SK-N-SH (cell line): ENCODE results near the gene SERPINB13. TPM values are rescaled to one million over a fixed set of nuclear protein-coding genes. Genes with fewer than 3 reads are reported as not detected.

Source experiments
- CTCF ChIA-PET: fragments of 300-600, 350-600 bp; formaldehyde crosslinking; extraction: SDS; loops from one replicate; lab custom pipeline; 2021; lab: Yijun Ruan, JAX
- POLR2A ChIA-PET: fragments of 350-600 bp; sonication (Branson Sonifier 250); formaldehyde crosslinking; extraction: SDS; loops from one replicate; lab custom pipeline; 2020; ENCODE audit warnings: antibody characterized with exemption, inconsistent platforms; lab: Yijun Ruan, JAX
- DNase-seq: peaks from one replicate; pipeline ENCODE4 v3.0.0; 2012
- H2AFZ ChIP-seq: fragments of 200-600 bp; sonication (generic); 2 replicates; pipeline ENCODE4 v1.8.1; 2016; ENCODE audit warnings: antibody characterized with exemption, mild to moderate bottlenecking, low read depth
- H3F3A ChIP-seq: fragments of 200-600 bp; sonication (generic); replicated peaks from 2 replicates; pipeline ENCODE3; 2016; ENCODE audit warnings: antibody characterized with exemption, mild to moderate bottlenecking; ENCODE audit not compliant: insufficient read depth
- H3K27ac ChIP-seq, 2 experiments: fragments of 200-500 bp in 1 of 2; fragments of 200-600 bp in 1 of 2; sonication (Bioruptor generic) in 1 of 2; sonication (generic), shearing (Covaris generic) in 1 of 2; 2 replicates each; pipeline versions ENCODE4 v1.5.1 to v1.6.1; 2014 to 2016; ENCODE audit warnings: low read depth in 2 of 2, inconsistent platforms in 1 of 2, low read length in 1 of 2, mild to moderate bottlenecking in 1 of 2, mixed read lengths in 1 of 2
- H3K27me3 ChIP-seq: fragments of 200-600 bp; sonication (generic), shearing (Covaris generic); 2 replicates; pipeline ENCODE4 v1.6.1; 2016; ENCODE audit warnings: mixed run types; ENCODE audit not compliant: insufficient read depth
- H3K36me3 ChIP-seq, 2 experiments: fragments of 200-500 bp in 1 of 2; fragments of 200-600 bp in 1 of 2; sonication (Bioruptor generic) in 1 of 2; sonication (generic) in 1 of 2; replicated peaks in 1 of 2; 2 replicates each; pipeline versions ENCODE3 to v1.5.1; 2014 to 2016; ENCODE audit warnings: low read length in 1 of 2, mild to moderate bottlenecking in 1 of 2; ENCODE audit not compliant: insufficient read depth in 2 of 2, control insufficient read depth in 1 of 2
- H3K4me1 ChIP-seq, 2 experiments: fragments of 200-500 bp in 1 of 2; fragments of 200-600 bp in 1 of 2; sonication (Bioruptor generic) in 1 of 2; sonication (generic), shearing (Covaris generic) in 1 of 2; 2 replicates each; pipeline versions ENCODE4 v1.5.1 to v1.6.1; 2014 to 2016; ENCODE audit warnings: low read depth in 1 of 2, low read length in 1 of 2, mixed run types in 1 of 2; ENCODE audit not compliant: insufficient read depth in 2 of 2, control insufficient read depth in 1 of 2
- H3K4me2 ChIP-seq: fragments of 200-600 bp; sonication (generic), shearing (Covaris generic); 2 replicates; pipeline ENCODE4 v1.6.1; 2017; ENCODE audit warnings: mixed run types
- H3K4me3 ChIP-seq, 2 experiments: fragments of 200-500 bp in 1 of 2; fragments of 200-600 bp in 1 of 2; sonication (Bioruptor generic) in 1 of 2; sonication (generic), shearing (Covaris generic) in 1 of 2; 2 replicates each; pipeline versions ENCODE4 v1.5.1 to v1.8.1; 2014 to 2016; ENCODE audit warnings: low read depth in 2 of 2, inconsistent platforms in 1 of 2, low read length in 1 of 2, mild to moderate bottlenecking in 1 of 2, mixed read lengths in 1 of 2, moderate library complexity in 1 of 2
- H3K79me2 ChIP-seq: fragments of 200-600 bp; sonication (generic); 2 replicates; pipeline ENCODE4 v1.8.1; 2017; ENCODE audit warnings: mild to moderate bottlenecking; ENCODE audit not compliant: insufficient read depth
- H3K9ac ChIP-seq: fragments of 200-600 bp; sonication (generic); 2 replicates; pipeline ENCODE4 v1.6.1; 2017; ENCODE audit warnings: mixed run types
- H3K9me2 ChIP-seq: fragments of 200-600 bp; sonication (generic); 2 replicates; pipeline ENCODE4 v1.6.1; 2017; ENCODE audit warnings: mixed run types
- H3K9me3 ChIP-seq: fragments of 200-600 bp; sonication (generic); 2 replicates; pipeline ENCODE4 v1.6.1; 2017; ENCODE audit warnings: mixed run types, mild to moderate bottlenecking, moderate library complexity
- H4K20me1 ChIP-seq: fragments of 200-600 bp; sonication (generic); 2 replicates; pipeline ENCODE4 v1.6.1; 2017; ENCODE audit warnings: mild to moderate bottlenecking, mixed run types; ENCODE audit not compliant: insufficient read depth
- CHD2 ChIP-seq: fragments of 150-350 bp; IDR thresholded peaks from 2 replicates; pipeline ENCODE4 v1.6.1; 2018; ENCODE audit warnings: low read length; ENCODE audit not compliant: partially characterized antibody
- ELF1 ChIP-seq: IDR thresholded peaks from 2 replicates; pipeline ENCODE4 v1.4.0; 2012
- EP300 ChIP-seq, 2 experiments: IDR thresholded peaks; 2 replicates each; pipeline versions ENCODE4 v1.4.0 to v1.6.1; 2012; ENCODE audit warnings: borderline replicate concordance in 1 of 2, low read depth in 1 of 2, low read length in 1 of 2
- EZH2phosphoT487 ChIP-seq: fragments of 200-600 bp; sonication (generic); IDR thresholded peaks from 2 replicates; pipeline ENCODE4 v1.6.1; 2017; ENCODE audit warnings: low read depth, mixed run types, mild to moderate bottlenecking, antibody characterized with exemption, moderate library complexity, borderline replicate concordance
- FOSL2 ChIP-seq: IDR thresholded peaks from 2 replicates; pipeline ENCODE4 v1.4.0; 2012; ENCODE audit warnings: low read depth, mild to moderate bottlenecking, moderate library complexity, borderline replicate concordance
- FOXM1 ChIP-seq: IDR thresholded peaks from 2 replicates; pipeline ENCODE4 v1.4.0; 2012; ENCODE audit warnings: low read depth, mild to moderate bottlenecking
- MEF2A ChIP-seq: IDR thresholded peaks from 2 replicates; pipeline ENCODE4 v1.4.0; 2012; ENCODE audit warnings: low read depth, borderline replicate concordance
- NFIC ChIP-seq: IDR thresholded peaks from 2 replicates; pipeline ENCODE4 v1.4.0; 2012; ENCODE audit warnings: borderline replicate concordance
- RCOR1 ChIP-seq: fragments of 150-350 bp; IDR thresholded peaks from 2 replicates; pipeline ENCODE4 v1.6.1; 2017; ENCODE audit warnings: antibody characterized with exemption, low read length
- RXRA ChIP-seq: IDR thresholded peaks from 2 replicates; pipeline ENCODE4 v1.4.0; 2012; ENCODE audit warnings: low read depth, mild to moderate bottlenecking, borderline replicate concordance
- SIN3A ChIP-seq: IDR thresholded peaks from 2 replicates; pipeline ENCODE4 v1.6.1; 2012; ENCODE audit warnings: low read depth, mild to moderate bottlenecking, low read length, moderate library complexity, borderline replicate concordance
- TCF12 ChIP-seq: IDR thresholded peaks from 2 replicates; pipeline ENCODE4 v1.4.0; 2012
- YY1 ChIP-seq: IDR thresholded peaks from 2 replicates; pipeline ENCODE4 v1.4.0; 2012; ENCODE audit warnings: low read depth, mild to moderate bottlenecking
- WGBS: methylation state at CpG from one replicate; pipeline ENCODE4 v1.1.6; 2017; ENCODE audit warnings: low lambda C conversion rate; 5-methylcytosine and 5-hydroxymethylcytosine counted together
- polyA plus RNA-seq, 3 experiments: library from polyadenylated mRNA; depleted of rRNA; stranded (reverse); fragments of >200 nt; gene quantifications; 2 replicates each; pipeline ENCODE4 v1.2.3, GENCODE V29; 2012
- TF ChIP-seq, protein P1 (sequence below): fragments of 200-600 bp; sonication (generic); IDR thresholded peaks from 2 replicates; pipeline ENCODE4 v1.6.1; 2017; ENCODE audit warnings: antibody characterized with exemption, mild to moderate bottlenecking, moderate library complexity
- TF ChIP-seq, protein P2 (sequence below): IDR thresholded peaks from 2 replicates; pipeline ENCODE4; 2012
- TF ChIP-seq, protein P3 (sequence below): IDR thresholded peaks from 2 replicates; pipeline ENCODE4 v1.4.0; 2012; ENCODE audit warnings: low read depth, borderline replicate concordance
- TF ChIP-seq, protein P4 (sequence below): IDR thresholded peaks from 2 replicates; pipeline ENCODE4 v1.4.0; 2012; ENCODE audit warnings: low read depth, borderline replicate concordance
- TF ChIP-seq, protein P5 (sequence below): IDR thresholded peaks from 2 replicates; pipeline ENCODE4 v1.6.1; 2012; ENCODE audit warnings: mild to moderate bottlenecking, low read depth, low read length, moderate library complexity

Gene SERPINB13
- polyA plus RNA-seq, 1 of the 3 experiments (the other 2 are of a cell fraction): not detected

DNA sequence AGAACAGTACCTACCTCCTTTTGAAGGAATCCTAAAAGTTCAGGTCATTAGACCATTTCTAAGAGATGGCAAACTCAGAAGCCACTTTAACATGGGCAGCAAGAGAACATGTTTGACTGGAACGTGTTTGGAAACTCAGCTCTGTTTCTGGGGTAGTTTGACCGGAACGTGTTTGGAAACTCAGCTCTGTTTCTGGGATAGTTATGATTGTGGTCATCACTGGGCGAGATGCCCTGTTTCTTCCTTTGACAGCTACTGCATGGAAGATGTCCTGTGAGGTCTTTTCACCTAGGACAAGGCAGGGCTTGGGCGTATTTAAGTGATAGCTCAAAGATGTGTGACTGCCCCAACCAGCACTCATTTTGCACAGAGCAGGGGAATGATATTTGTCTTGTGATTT, 19.9 kb upstream of the SERPINB13 start:
- CTCF ChIA-PET: interaction anchor here (0.6 to 5.1 kb wide), 3 partner anchors 11 to 551 kb away, joined by 3 to 28 read pairs (median 13); no protein-coding TSS in a partner anchor
- Histone ChIP-seq H3K4me1 (no peaks in the 10 kb centered on the region), H3K9ac (no peak overlapping the region), H3K4me2 (no peak overlapping the region), H3F3A (no peaks in the 10 kb centered on the region), H3K27me3 (peaks cover 16% of the 10 kb centered on the region; the same call in 1 of the 2 replicates), H4K20me1 (no peaks in the 10 kb centered on the region), H3K79me2 (no peaks in the 10 kb centered on the region), H3K4me3 (no peak overlapping the region), H2AFZ (no peak overlapping the region), H3K9me2 (peaks cover 3% of the 10 kb centered on the region; the same call in 1 of the 2 replicates), H3K27ac (no peak overlapping the region), H3K9me3 (no peaks in the 10 kb centered on the region), H3K36me3 (no peaks in the 10 kb centered on the region)
- 10% methylated on average over 5 of the region's 5 CpGs for WGBS
- POLR2A ChIA-PET: no interaction called here
- TF ChIP-seq, protein P1, sequence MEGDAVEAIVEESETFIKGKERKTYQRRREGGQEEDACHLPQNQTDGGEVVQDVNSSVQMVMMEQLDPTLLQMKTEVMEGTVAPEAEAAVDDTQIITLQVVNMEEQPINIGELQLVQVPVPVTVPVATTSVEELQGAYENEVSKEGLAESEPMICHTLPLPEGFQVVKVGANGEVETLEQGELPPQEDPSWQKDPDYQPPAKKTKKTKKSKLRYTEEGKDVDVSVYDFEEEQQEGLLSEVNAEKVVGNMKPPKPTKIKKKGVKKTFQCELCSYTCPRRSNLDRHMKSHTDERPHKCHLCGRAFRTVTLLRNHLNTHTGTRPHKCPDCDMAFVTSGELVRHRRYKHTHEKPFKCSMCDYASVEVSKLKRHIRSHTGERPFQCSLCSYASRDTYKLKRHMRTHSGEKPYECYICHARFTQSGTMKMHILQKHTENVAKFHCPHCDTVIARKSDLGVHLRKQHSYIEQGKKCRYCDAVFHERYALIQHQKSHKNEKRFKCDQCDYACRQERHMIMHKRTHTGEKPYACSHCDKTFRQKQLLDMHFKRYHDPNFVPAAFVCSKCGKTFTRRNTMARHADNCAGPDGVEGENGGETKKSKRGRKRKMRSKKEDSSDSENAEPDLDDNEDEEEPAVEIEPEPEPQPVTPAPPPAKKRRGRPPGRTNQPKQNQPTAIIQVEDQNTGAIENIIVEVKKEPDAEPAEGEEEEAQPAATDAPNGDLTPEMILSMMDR: no peak
- no peak for TF ChIP-seq ELF1
- no peak for TF ChIP-seq SIN3A
- no peak for TF ChIP-seq MEF2A
- no peak for TF ChIP-seq RCOR1
- DNase-seq: no peak

DNA sequence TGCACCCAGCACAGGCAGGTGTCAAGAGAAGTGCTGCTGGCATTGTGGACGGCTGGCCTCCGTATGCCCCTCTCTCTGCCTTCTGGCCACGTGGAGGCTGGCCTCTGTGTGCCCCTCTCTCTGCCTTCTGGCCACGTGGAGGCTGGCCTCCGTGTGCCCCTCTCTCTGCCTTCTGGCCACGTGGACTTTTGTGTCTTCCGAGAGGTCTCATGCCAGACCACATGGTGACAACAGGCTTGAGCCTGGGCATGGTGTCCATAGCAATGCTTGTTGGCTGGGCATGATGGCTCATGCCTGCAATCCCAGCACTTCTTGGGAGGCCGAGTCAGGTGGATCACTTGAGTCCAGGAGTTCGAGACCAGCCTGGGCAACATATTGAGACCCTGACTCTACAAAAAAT, 19.3 kb upstream of the SERPINB13 start:
- ChIA-PET CTCF (interaction anchor here (0.6 to 5.1 kb wide), 3 partner anchors 11 to 551 kb away, joined by 3 to 28 read pairs (median 13); no protein-coding TSS in a partner anchor), POLR2A (no interaction called here)
- no peak overlapping the region for H2AFZ ChIP-seq
- 6% methylated on average over 9 of the region's 9 CpGs for WGBS
- H3F3A ChIP-seq: no peaks in the 10 kb centered on the region
- no peaks in the 10 kb centered on the region for H4K20me1 ChIP-seq
- H3K27me3 ChIP-seq: peaks cover 16% of the 10 kb centered on the region; the same call in 1 of the 2 replicates
- H3K9me2 ChIP-seq: peaks cover 3% of the 10 kb centered on the region; the same call in 1 of the 2 replicates
- no peaks in the 10 kb centered on the region for H3K36me3 ChIP-seq
- H3K4me2 ChIP-seq: no peak overlapping the region
- no peaks in the 10 kb centered on the region for H3K9me3 ChIP-seq
- no peak overlapping the region for H3K9ac ChIP-seq
- no peak overlapping the region for H3K27ac ChIP-seq
- no peak overlapping the region for H3K4me3 ChIP-seq
- no peaks in the 10 kb centered on the region for H3K79me2 ChIP-seq
- H3K4me1 ChIP-seq: no peaks in the 10 kb centered on the region
- no peak for DNase-seq
- no peak for TF ChIP-seq NFIC
- no peak for TF ChIP-seq EZH2phosphoT487
- no peak for TF ChIP-seq RCOR1
- TF ChIP-seq, protein P2, sequence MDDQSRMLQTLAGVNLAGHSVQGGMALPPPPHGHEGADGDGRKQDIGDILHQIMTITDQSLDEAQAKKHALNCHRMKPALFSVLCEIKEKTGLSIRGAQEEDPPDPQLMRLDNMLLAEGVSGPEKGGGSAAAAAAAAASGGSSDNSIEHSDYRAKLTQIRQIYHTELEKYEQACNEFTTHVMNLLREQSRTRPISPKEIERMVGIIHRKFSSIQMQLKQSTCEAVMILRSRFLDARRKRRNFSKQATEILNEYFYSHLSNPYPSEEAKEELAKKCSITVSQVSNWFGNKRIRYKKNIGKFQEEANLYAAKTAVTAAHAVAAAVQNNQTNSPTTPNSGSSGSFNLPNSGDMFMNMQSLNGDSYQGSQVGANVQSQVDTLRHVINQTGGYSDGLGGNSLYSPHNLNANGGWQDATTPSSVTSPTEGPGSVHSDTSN: no peak
- TF ChIP-seq EP300 (IDR thresholded peaks at IDR 0.05; ENCODE audit: borderline replicate concordance in 1 of 2, low read depth in 1 of 2, low read length in 1 of 2): no peak
- no peak for TF ChIP-seq CHD2
- TF ChIP-seq, protein P3, sequence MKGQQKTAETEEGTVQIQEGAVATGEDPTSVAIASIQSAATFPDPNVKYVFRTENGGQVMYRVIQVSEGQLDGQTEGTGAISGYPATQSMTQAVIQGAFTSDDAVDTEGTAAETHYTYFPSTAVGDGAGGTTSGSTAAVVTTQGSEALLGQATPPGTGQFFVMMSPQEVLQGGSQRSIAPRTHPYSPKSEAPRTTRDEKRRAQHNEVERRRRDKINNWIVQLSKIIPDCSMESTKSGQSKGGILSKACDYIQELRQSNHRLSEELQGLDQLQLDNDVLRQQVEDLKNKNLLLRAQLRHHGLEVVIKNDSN: no peak
- TF ChIP-seq RXRA: no peak
- TF ChIP-seq SIN3A: no peak
- no peak for TF ChIP-seq FOXM1
- TF ChIP-seq, protein P4, sequence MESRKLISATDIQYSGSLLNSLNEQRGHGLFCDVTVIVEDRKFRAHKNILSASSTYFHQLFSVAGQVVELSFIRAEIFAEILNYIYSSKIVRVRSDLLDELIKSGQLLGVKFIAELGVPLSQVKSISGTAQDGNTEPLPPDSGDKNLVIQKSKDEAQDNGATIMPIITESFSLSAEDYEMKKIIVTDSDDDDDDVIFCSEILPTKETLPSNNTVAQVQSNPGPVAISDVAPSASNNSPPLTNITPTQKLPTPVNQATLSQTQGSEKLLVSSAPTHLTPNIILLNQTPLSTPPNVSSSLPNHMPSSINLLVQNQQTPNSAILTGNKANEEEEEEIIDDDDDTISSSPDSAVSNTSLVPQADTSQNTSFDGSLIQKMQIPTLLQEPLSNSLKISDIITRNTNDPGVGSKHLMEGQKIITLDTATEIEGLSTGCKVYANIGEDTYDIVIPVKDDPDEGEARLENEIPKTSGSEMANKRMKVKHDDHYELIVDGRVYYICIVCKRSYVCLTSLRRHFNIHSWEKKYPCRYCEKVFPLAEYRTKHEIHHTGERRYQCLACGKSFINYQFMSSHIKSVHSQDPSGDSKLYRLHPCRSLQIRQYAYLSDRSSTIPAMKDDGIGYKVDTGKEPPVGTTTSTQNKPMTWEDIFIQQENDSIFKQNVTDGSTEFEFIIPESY: no peak
- TF ChIP-seq, protein P5, sequence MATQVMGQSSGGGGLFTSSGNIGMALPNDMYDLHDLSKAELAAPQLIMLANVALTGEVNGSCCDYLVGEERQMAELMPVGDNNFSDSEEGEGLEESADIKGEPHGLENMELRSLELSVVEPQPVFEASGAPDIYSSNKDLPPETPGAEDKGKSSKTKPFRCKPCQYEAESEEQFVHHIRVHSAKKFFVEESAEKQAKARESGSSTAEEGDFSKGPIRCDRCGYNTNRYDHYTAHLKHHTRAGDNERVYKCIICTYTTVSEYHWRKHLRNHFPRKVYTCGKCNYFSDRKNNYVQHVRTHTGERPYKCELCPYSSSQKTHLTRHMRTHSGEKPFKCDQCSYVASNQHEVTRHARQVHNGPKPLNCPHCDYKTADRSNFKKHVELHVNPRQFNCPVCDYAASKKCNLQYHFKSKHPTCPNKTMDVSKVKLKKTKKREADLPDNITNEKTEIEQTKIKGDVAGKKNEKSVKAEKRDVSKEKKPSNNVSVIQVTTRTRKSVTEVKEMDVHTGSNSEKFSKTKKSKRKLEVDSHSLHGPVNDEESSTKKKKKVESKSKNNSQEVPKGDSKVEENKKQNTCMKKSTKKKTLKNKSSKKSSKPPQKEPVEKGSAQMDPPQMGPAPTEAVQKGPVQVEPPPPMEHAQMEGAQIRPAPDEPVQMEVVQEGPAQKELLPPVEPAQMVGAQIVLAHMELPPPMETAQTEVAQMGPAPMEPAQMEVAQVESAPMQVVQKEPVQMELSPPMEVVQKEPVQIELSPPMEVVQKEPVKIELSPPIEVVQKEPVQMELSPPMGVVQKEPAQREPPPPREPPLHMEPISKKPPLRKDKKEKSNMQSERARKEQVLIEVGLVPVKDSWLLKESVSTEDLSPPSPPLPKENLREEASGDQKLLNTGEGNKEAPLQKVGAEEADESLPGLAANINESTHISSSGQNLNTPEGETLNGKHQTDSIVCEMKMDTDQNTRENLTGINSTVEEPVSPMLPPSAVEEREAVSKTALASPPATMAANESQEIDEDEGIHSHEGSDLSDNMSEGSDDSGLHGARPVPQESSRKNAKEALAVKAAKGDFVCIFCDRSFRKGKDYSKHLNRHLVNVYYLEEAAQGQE: no peak
- TF ChIP-seq YY1: no peak
- TF ChIP-seq TCF12: no peak
- TF ChIP-seq FOSL2: no peak
